Measurements from ENCODE around the gene MTFP1.

DNA sequence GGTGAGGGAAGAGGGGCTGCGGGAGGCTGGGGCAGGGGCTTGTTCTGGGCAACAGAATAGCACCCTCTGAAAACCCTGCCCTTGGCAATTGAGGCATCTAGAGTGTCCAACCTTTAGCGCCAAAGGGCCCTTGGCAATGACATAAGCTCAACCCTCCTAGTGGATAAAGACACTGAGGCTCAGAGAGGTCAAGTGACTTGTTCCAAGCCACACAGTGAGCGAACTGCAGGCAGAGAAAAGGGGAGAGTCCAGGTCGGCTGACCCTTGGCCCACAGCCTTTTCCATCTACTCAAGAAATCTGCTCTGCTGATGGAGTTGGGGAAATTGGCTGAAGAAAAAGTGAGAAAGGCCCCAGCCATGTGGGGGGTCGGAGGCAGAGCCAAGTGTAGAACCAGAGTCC is 25.9 kb upstream of the MTFP1 start:
- TF ChIP-seq, protein P1, sequence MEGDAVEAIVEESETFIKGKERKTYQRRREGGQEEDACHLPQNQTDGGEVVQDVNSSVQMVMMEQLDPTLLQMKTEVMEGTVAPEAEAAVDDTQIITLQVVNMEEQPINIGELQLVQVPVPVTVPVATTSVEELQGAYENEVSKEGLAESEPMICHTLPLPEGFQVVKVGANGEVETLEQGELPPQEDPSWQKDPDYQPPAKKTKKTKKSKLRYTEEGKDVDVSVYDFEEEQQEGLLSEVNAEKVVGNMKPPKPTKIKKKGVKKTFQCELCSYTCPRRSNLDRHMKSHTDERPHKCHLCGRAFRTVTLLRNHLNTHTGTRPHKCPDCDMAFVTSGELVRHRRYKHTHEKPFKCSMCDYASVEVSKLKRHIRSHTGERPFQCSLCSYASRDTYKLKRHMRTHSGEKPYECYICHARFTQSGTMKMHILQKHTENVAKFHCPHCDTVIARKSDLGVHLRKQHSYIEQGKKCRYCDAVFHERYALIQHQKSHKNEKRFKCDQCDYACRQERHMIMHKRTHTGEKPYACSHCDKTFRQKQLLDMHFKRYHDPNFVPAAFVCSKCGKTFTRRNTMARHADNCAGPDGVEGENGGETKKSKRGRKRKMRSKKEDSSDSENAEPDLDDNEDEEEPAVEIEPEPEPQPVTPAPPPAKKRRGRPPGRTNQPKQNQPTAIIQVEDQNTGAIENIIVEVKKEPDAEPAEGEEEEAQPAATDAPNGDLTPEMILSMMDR (IDR thresholded peaks at IDR 0.05): no peak
- no peak for TF ChIP-seq ZFX (IDR thresholded peaks at IDR 0.05; ENCODE audit: borderline replicate concordance)

Data from 22Rv1 (cell line).